Mucosa of gallbladder (tissue), 1 donor: Measurements from ENCODE around the gene APBA1. TPM values are rescaled to one million over a fixed set of nuclear protein-coding genes. Genes with fewer than 3 reads are reported as not detected.
A peak's percentile ranks its signal among the peaks of the same experiment; 100 is the strongest.

Source experiments
- DNase-seq: peaks from one replicate; pipeline ENCODE4 v3.0.0-alpha.2; 2020; ENCODE audit warnings: low spot score
- total RNA-seq: library from RNA; stranded (reverse); gene quantifications from one replicate; pipeline ENCODE4 v1.2.1, GENCODE V29; 2021
- donor health status: DM: no; HTN: no; CAD: no.

APBA1 gene
- total RNA-seq, 1 donor from 2014 or later, result 10.7 TPM

DNA sequence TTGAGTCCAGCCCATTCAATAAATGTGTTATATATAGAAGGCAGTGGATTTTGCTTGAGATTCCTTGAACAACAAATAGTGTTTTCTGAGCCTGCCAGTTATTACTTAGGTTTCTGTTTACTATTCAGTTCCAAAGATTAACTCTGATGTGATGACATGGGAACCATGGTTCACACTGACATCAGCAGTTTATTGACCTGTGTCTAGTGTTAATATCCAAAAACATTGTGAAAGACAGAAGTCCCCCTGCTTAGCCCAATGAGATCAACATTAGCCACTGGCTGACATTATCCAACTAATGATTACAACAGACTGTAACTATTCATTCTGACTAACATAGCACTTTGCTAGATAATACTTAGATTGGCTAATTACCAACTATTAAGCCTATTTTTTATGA lies 14.9 kb downstream of the APBA1 start:
- DNase-seq, result no peak

DNA sequence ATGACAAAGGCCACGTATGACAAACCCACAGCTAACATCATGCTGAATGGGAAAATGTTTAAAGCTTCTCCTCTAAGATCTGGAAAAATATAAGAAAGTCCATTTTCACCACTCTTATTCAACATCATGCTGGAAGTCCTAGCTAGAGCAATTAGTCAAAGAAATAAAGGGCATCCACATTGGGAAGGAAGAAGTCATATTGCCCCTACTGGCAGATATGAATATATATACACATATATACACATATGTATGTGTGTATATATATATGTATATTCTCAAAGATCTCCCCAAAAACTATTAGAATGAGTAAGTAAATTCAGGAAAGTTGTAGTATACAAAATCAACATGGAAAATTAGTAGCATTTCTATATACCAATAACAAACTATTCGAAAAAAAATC lies 17.1 kb downstream of the APBA1 start:
- no peak for DNase-seq

DNA sequence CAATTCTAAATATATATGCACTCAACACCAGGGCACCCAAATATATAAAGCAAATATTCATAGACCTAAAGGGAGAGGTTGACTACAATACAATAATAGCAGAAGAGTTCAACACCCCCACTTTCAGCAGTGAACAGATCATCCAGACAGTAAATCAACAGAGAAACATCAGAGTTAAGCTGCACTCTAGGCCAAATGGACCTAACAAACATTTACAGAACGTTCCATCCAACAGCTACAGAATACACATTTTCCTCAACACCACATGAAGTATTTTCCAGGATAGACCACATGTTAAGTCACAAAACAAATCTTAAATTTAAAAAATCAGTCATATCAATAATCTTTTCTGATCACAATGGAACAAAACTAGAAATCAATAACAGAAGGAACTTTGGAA lies 18.9 kb downstream of the APBA1 start:
- DNase-seq, result no peak

DNA sequence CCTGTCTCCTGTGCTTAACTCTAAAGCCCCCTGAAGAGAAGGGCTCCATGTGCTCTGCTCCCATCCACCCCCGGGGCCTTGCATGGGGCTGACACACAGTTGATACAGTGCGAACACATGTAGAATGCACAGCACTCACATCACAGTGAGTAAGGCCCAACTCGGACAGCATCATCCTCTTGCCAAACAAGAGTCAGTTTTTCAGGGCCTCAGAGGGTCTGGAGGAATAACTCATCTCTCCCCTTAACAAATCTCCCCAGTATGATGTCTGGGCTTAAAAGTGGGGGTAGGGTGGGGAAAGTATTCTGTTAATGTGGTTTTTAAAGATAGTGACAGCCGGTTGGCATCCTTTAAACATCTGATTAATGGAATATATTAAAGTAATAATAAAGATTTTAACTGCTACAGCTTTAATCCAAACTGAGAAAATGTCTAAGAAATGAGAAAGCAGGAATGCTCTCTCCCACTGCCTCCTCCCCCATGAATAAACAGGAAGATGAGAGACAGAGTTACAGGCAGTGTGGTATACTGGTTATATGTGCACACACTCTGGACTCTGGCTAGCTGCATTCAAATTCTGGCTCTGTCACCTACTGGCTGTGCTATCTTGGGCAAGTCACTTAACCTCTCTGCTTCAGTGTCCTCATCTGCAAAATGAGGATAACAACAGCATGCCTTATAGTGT lies 22.5 kb downstream of the APBA1 start:
- no peak for DNase-seq

DNA sequence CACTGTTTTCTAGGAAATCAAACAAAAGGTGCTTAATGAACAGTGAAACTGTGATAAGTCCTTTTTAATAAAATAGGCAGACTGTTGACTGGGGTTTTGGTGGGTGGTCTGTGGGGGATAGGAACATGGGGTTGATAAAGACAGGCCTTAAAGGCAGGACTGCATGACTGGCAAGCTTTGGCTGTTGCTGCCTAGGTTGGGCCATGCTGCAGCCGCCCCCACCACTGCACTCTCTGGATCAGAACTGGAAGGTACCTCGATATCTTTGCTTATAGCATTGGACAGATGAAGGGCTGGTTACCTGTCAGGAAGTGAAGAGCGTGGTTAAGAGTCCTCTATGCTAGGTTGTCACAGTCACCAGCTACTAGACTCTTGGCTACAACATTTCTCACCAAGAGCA lies 24.4 kb downstream of the APBA1 start:
- no peak for DNase-seq

DNA sequence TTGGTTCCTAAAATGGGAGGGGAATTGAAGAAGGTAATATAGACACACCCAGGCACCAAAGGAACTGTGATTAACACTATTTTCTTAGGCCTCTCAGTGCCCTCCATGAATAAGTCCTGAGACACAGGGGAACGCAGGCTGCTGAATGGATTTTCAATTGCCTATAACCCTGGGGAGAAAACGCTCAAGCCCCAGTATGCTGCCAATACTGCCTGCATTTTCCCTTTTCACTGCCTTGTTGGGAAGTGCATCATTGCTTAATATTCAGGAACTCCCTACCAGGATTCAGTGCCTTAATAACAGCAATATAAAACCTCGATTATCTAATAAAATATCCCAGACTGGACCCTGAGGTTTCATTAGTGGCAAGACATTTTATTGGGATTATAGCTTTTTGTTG lies 25.4 kb downstream of the APBA1 start:
- no peak for DNase-seq

DNA sequence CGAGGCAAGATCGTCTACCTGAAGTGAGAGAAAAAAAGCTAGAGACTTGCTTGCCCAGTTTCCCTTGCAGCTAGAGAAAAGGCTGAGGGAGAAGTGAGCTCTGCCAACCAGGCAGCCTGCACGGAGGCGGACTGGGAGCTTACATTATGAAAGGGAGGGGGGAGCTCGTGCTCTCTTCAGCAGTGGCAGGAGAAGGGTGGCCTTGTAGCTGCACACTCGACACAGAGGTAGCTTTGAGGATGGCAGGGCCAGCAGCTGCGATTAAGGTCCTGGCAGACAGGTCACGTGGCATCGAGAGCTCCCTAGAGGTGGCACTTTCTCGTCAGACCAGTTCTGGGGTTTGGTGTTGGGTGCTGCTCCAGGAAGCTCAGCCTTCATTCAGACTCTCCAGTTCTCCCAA lies 26.7 kb downstream of the APBA1 start:
- peak; percentile 81 for DNase-seq

DNA sequence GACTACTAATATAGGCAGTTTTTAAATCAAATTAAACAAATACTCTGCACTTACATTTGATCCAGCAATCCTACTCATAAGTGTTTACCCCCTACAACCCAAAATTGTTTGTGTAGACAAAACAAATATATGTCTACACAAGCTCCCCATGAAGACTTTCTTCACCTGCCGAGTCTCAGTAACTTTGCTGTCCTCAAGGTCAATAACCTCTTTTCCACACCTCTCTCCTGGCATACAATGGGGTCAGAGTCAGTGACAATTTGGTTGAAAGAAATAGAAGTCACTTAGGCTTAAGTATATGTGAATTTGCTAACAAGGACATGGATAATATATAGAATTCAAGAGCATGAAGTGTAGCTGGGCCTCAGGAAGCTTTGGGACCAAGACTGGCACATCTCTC lies 29.1 kb downstream of the APBA1 start:
- DNase-seq, result no peak

DNA sequence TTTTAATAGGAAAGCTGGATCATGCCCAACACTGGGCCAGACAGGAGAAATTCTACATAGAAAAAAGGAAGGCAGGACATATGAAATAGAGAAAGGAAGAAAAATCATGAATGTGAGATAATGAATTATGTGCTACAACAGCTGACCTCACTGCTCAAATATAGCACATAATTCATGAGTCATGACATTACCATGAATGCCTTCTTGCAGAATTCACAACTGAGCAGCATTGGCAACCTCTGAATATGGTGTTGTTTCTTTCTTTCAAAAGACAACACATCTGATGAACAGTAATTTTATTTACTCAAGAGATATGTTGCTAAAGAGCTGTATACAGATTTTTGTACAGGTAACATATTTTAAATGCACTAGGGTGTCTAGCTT lies 34.4 kb downstream of the APBA1 start:
- DNase-seq, result no peak

DNA sequence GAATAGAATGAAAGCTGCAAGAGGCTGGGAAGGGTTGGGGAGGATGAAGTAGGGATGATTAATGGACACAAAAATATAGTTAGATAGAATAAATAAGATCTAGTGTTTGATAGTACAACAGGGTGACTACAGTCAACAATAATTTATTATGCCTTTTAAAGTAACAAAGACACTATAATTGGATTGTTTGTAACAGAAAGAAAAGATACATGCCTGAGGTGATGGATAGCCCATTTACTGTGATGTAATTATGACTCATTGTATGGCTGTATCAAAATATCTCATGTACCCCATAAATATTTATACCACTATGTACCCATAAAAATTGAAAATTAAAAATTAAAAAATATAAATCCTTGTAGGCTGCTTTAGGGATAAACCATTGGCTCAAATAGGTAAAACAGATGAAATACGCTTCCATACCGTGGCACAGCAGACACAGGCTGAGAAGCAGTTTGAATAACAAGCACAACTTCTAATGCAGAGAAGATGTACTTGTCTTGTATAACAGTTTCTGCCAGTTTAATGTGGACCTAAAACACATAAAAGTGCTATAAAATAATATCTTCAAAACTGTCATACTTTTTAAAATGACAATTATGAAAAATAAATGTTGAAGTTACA lies 34.9 kb downstream of the APBA1 start:
- no peak for DNase-seq

DNA sequence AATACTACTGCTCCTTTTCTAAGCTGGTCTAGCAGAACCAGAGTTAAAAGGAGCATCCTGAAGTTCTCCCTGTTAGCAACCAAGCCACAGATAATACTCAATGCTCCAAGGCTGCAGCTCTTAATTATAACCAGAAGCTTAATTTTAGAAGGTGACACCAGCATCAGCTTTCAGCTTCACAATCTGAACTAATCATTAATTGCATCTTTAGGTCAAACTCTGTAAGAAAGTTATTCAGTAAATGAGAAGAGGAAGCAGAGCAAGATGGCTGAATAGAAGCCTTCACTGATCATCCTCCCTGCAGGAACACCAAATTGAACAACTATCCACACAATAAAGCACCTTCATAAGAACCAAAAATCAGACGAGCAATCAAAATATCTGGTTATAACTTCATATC lies 38.5 kb downstream of the APBA1 start:
- DNase-seq, result no peak

DNA sequence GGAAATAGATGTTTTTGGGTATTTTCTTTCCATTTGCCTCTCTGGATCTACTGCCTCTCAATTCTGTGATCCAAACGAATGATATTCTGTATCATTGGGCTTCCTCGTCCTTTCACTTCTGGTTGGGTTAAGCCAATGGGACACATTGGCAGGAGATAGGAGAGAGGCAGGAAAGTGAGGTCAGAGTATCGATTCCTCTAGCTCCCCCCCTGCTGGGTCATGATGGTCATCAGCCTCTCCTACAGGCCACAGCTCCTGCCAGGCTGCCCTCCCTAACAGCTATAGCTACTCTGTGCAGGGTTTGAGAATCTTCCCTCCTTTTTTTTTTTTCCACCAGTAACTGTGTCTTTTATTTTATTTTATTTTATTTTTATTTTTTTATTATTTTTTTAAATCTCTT lies 39.4 kb downstream of the APBA1 start:
- DNase-seq, result no peak

DNA sequence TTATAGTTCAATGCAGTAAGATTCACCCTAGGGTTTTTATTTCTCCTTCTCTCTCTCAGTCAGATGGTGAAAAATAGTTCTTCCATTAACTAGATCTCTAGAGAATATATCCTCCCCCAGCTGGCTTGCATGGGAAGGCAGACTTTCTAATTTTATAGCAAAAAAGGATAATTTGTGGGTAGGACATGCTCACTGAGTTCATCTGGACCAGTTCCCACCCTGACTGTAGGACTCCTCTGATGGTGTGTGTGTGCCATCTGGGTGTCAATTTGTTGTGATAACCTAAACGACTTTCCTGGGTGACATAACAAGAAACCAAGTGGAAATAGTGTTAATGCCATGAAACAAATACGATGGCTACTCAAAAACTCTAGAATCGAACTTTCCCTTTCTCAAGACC lies 44.9 kb downstream of the APBA1 start:
- DNase-seq, result no peak

DNA sequence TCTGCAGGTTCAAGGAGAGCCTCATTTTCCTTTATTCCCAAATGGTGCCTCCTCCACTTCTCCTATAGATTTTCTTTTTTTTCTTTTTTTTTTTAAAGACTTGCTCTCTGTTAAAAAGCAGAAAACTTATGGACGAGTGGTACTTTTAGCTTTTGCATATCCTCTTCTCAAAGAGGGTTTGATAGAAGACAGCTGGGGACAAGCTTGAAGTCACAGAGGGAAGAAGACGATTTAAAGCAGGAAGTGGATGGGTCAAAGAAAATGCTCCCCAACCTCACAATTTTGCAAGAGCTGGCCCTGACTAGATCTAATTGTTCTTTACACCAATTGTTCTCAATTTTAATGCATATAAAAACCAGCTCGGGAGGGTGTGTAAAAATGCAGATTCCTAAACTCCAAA lies 48.9 kb downstream of the APBA1 start:
- no peak for DNase-seq

DNA sequence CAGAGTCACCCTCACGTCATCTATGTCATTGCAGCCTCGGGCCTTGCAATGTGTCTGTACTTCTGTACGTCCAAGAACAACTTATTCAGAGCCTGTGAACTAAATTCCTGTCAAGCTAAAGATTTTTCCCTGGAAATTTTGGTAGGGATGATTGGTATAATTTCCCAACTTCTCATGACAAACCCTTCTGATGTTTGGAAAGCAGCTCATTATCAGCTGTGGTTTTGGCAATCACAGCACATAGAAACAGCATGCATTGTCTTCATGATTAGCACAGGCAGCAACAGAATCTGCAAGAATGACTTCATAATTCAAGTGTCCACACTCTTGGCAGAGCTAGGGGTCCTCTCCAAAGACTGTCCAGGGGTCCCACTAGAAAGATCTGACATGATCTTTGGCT lies 49.5 kb downstream of the APBA1 start:
- no peak for DNase-seq

DNA sequence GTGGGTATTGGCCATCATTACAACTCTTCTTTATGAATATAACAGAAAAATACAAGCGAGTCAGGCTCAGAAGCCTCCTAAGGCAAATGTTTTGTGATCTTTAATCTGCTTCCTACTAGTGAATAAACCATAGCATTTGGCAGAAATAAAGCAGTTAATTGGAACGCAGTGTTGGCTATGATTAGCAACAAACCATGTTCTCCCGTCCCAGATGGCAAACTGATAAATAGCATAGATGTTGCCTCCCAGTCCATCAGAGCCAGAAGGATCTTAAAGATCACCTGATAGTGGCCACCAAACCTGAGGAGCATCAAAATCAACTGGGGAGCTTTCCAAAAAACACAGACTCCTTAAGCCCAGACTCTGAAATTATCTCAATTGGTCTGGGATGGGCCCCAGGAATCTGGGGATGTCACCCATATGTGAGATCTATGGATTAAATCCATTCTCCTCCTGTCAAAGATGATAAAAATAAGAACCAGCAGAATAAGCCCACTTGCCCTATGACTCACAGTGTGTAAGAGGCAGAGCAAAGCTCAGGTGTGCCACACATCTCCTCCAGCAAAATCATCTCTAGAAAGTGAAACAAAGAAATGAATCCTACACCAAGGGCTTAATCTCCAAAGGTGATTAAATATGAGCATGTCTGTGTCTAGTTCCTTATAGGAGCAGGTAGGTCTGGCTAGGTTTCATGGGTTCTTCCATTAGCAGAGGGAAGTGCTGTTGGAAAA lies 50.3 kb downstream of the APBA1 start:
- DNase-seq, result no peak

DNA sequence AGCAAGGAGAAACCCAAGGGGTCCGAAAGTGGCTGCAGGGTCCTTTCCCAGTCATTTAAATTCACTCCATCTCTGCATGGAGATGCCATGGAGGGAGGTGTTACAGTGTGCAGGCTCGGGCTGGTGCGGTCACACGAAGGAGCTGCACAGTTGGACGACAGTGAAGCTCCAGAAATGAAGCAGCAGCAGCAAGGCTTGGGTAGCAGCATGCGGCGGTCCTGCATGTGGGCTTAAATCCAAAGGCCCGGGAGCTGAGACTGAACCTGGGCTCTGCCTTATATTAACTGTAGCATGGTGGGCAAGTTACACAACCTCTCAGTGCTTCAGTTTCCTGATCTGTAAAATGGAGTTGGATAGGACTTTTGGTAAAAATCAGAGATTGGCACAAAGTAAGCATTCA lies 51.4 kb downstream of the APBA1 start:
- DNase-seq, result no peak

DNA sequence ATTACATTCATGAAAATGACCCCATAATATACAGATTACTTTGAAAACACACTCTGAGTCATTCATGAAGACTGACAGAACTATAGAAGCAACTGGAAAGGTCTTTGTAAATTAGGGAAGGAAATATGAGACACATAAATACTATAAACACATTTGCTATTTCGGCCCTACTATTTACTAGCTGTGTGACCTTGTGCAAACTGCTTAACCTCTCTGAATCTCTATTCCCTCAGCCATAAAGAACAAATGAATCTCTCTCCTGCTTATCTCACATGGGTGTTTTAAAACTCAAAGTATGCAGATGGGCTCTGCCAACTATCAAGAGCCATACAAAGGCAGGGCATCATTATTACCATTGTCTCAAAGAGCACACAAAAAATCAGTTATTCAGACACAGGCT lies 52.9 kb downstream of the APBA1 start:
- DNase-seq, result no peak

DNA sequence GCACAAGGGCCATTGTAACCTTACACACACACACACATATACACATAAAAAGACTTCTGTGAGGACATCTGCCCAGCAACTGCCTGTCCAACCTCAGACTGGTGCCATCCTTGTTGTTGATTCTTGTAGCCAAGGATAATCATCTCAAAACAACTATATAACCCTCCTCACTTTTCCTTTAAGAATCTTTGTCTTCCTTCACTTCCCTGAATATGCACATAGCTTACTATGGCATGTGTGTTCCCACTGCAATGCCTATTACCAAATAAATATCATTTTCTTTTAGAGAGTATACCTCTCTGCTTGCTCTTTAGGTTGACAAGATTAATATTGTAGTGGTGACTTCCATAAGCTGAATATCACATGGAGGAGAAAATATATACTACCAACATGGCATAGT lies 55.2 kb downstream of the APBA1 start:
- no peak for DNase-seq

DNA sequence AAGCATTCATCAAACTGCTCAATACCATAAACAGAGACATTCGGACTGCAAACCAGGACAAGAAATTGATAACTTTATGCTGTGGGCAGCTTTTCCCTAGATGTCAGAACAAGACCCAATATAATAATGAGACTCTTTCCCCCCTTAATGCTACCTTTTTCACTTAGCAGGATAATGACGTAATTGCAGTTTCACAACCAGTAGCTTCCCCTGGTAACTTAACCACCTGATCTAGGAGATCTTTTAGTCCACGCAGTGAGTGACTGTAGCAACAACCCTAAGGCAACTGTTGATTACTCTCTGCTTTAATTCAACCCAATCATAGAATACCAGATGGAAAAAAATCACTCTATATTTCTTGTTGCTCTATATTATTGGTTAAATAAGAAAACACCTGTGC lies 56.3 kb downstream of the APBA1 start:
- DNase-seq, result no peak

DNA sequence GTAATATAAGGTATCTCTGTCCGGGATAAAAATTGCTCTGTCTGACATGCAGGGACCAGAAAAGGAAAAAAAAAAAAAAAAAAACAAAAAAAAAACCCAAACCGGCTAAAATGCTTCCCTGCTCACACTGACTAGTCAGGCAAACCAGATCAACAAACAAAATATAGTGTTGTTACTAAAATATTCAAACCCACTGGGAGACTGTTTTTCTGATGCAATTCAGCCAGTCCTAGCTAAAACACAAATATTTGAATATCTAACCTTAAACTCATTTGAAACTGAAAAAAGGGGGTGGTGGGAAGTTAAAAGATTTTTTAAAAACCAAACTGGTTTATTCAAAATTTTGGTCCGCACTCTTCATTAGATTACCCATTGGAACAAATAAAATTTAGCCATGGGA lies 61.0 kb downstream of the APBA1 start:
- no peak for DNase-seq

DNA sequence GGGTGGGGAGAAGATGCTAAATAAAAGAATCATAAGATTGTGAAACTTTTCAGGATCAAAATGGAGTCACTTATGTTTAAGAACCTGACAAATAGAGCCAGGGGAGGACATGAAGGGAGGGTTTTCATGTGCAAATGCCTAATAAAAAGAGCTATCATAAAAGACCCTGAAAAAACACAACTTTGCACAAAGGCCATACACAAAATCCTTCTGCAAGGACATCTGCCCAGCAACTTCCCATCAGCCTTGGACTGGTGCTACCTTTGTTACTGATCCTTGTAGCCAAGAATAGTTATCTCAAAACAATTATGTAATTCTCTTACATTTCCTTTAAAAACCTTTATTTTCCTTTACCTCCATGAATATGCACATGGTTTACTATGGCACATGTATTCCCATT lies 63.0 kb downstream of the APBA1 start:
- no peak for DNase-seq

DNA sequence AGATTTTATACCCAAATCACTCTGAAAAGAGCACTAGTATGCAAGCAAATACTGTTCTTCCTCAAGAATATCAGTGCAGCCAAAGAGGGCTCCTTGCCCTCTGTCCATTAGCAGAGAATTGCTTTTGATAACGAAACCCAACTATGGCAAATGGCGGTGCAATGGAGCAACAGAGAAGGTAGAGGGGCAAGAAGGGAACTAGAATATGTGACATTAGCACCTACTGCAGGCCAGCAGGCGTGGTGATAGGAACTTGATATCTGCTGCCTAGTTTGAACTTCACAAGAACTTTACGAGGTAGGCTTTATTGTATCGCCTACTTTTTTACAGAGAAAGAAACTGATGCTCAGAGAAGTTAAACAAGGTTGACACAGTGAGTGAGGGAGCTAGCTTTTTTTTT lies 66.1 kb downstream of the APBA1 start:
- no peak for DNase-seq
